HL-60 (cell line): Measurements from ENCODE around the gene MRPL42.
"Not testable (repeated sequence)": the region's sequence is repeated elsewhere in the genome, so short reads cannot be mapped to it uniquely, and the experiment has no call there.

ENCODE experiments used
- CTCF ChIP-seq: IDR thresholded peaks from one replicate; pipeline ENCODE4 v1.5.1; 2011; ENCODE audit warnings: low read length, control low read depth, inconsistent platforms; ENCODE audit not compliant: insufficient read depth
- GABPA ChIP-seq: IDR thresholded peaks from 2 replicates; pipeline ENCODE4 v1.6.1; 2012; ENCODE audit warnings: low read depth

DNA sequence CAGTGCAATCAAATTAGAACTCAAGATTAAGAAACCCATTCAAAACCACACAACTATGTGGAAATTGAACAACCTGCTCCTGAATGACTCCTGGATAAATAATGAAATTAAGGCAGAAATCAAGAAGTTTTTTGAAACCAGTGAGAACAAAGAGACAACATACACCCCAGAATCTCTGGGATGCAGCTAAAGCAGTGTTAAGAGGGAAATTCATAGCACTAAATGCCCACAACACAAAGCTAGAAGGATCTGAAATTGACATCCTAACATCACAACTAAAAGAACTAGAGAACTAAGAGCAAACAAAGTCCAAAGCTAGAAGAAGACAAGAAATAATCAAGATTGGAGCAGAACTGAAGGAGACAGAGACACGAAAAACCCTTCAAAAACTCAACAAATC is 91.4 kb downstream of the MRPL42 start:
- TF ChIP-seq CTCF, GABPA: not testable (repeated sequence)
